Stimulated activated CD4-positive, alpha-beta T cell treated with anti-CD3 and anti-CD28 coated beads, Interleukin-15, amount 100 ng/mL, for 24 hours (primary cell): ENCODE results near the gene PPP1R37.

Experiments used
- DNase-seq: peaks from one replicate; pipeline ENCODE4 v3.0.0-alpha.2; 2020

The PPP1R37 gene

DNA sequence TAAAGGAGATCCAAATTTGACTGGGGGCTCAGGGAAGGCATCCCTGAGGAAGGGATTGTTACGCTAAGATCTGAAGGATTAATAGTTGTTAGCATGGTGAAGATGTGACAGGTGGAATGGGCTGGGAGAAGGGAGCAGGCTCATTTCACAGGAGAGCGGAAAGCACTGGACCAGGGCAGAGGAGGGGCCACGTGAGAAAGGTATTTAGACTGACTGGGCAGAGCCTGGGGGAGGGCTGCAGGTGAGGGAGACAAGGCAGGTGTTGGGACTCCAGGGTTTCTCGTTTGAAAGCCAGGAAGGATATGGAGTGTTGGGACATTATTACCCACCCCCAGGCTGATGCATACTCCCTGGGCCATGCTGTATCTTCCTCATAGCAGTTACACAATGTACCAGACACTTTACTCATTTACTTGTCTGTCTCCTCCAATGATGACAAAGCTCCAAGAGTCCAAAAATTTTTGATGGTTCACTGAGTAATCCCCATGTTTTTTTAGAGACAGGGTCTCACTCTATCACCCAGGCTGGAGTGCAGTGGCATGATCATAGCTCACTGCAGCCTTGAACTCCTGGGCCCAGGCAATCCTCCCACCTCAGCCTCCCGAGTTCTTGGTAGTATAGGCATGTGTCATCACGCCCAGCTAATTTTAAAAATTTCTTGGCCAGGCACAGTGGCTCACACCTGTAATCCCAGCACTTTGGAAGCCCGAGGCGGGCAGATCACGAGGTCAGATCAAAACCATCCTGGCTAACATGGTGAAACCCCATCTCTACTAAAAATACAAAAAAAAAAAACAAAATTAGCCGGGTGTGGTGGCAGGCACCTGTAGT is 82.8 kb downstream of the PPP1R37 start:
- DNase-seq, result no peak

DNA sequence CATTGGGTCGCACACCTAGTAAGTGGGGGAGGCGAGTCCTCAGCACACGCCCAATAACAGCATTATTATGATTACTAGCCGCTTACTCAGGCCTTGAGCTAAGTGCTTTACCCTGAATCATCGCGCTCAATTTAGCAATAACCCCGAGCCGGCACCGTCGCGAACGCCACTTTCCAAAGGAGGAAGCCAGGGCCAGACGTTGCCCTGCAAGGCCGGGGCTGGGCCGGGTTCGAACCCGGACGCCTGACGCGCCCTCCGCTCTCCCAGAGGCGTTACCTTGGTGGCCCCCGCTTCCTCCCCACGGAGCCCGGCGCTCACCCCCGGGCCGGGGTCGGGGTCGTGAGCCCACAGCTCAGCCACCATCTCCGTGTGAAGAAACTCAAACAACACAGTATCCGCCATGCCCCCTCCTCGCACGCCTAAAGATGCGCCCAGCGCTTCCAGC is 84.9 kb downstream of the PPP1R37 start, which contains the start of gene TRAPPC6A:
TSS of gene TRAPPC6A (minus strand) at position 421 of the 445 bp plus-strand sequence. CDS start at position 402, 19 bp downstream.
- no peak for DNase-seq

DNA sequence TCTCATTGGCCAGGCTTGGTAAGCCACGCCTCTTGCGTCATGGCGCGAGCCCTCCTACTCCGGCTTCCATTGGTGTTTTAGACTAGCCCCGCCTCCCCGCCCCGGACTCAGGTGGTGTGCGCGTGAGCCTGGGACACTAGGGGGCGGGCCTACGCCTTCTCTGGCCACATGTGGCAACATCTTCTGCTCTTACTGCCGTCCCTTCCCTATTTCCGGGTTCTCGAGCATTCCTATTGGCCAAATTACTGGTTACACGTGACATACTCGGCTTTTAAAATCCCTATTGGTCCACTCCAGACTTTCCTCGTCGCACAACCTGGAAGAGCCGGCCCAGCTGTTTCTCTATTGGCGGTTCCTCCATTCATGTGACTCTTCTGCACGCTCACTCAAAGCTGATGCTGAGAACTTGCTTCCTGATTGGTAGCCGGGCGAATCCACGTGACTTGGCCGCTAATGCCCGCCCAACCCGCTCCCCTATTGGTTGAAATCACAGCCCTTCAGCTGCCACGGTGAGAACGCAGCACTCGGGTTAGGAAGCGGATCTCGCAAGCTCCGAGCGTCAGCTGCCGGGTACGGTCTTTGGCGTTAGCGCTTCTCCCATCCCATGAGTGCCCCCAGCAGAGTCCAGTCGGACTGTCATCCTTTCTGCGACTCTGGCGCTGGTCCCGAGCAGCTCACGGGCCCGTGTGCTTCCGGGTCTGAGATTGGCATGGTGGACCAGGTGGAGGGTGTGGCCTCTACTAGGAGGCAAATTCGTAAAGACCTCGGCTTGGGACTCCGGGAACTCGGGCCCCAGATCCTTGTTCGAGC is 85.5 kb downstream of the PPP1R37 start, which contains the start of gene BLOC1S3:
TSS of gene BLOC1S3 (plus strand) at position 523 of the 810 bp plus-strand sequence. CDS start 513 bp downstream, outside the sequence.
- peak; percentile 100 for DNase-seq

DNA sequence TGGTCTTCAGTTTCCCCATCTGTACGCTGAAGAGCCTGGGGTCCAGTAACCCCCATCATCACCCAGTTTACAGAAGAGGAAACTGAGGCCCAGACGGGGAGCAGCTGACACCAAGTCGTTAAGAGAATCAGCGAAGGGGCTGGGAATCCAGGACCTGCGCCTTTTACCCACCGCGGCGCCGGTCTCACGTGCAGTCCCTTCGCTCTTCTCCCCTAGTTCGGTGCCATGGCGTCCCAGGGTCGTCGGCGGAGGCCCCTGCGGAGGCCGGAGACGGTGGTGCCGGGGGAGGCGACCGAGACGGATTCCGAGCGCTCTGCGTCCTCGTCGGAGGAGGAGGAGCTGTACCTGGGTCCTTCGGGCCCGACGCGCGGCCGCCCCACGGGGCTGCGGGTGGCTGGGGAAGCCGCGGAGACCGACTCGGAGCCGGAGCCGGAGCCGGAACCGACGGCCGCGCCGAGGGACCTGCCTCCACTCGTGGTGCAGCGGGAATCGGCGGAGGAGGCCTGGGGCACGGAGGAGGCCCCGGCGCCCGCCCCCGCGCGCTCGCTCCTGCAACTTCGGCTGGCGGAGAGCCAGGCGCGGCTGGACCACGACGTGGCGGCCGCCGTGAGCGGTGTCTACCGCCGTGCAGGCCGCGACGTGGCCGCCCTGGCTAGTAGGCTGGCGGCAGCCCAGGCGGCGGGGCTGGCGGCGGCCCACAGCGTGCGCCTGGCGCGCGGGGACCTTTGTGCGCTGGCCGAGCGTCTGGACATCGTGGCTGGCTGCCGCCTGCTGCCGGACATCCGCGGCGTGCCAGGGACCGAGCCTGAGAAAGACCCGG is 86.3 kb downstream of the PPP1R37 start:
- DNase-seq, result peak; percentile 57

DNA sequence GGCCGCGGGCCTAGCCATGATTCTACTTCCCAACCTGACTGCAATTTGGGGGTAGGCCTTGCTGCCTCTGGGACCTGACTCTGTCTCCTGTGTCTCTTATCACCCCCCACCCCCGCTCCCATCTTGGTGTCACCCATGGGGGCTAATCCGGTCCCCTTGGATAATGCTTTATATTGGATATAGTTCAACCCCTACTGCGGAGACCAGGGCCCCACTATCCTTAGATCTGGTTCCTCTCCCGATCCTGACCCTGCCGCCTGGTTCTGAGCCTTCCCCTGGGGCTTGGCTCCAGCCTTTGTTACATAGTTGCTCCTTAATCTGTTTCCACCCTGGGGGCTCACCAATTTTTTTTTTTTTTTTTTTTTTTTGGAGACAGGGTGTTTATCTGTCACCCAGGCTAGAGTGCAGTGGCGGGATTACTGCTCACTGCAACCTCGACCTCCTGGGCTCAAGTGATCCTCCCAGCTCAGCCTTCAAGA is 87.0 kb downstream of the PPP1R37 start:
- no peak for DNase-seq

DNA sequence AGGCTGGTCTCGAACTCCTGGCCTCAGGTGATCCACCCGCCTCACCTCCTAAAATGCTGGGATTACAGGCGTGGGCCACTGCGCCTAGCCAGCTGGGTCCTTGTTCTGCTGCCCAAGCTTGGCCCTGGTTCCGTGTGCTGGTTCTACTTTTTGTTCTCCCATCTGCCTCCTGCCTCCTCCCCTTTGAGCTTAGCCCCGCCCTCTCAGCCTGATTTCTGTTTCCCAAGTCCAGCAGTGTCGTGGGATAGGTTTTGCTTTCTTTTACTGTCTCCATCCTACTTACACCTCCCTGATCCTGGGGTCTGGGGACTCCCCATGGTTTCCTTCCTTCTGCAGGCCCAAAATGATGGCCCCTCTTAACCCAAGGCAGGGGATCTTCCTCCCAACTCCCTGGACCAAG is 88.0 kb downstream of the PPP1R37 start:
- DNase-seq, result no peak

DNA sequence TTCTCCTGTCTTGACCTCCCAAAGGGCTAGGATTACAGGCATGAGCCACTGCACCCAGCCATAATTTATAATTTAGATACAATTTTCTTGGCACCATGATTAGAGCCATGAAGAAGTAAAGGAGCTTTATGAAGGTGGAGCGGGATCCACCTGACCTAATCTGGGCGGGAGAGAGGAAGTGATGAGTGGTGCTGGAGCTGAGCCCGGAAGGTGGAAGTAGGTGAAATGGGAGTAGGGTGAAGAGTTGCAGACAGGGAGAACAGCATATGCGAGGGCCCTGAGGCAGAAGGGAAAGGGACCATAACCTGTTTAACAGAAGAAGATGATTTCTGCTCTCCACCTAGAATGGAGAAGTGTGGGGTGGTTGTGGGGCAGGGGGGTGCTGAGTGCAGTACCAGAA is 89.8 kb downstream of the PPP1R37 start:
- DNase-seq, result no peak

DNA sequence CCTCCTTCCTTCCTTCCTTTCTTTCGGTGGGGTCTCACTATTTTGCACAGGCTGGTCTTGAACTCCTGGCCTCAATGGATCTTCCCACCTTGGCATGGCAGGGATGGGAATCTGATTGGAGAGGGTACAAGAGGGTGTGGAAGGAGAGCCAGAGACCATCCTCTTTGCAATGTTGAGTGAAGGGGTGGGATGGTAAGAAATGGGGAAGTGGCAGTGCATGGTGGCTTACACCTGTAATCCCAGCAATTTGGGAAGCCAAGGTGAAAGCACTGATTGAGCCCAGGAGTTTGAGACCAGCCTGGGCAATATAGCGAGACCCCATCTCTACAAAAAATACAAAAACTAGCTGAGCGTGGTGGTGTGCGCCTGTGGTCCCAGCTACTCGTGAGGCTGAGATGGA is 91.1 kb downstream of the PPP1R37 start:
- no peak for DNase-seq

DNA sequence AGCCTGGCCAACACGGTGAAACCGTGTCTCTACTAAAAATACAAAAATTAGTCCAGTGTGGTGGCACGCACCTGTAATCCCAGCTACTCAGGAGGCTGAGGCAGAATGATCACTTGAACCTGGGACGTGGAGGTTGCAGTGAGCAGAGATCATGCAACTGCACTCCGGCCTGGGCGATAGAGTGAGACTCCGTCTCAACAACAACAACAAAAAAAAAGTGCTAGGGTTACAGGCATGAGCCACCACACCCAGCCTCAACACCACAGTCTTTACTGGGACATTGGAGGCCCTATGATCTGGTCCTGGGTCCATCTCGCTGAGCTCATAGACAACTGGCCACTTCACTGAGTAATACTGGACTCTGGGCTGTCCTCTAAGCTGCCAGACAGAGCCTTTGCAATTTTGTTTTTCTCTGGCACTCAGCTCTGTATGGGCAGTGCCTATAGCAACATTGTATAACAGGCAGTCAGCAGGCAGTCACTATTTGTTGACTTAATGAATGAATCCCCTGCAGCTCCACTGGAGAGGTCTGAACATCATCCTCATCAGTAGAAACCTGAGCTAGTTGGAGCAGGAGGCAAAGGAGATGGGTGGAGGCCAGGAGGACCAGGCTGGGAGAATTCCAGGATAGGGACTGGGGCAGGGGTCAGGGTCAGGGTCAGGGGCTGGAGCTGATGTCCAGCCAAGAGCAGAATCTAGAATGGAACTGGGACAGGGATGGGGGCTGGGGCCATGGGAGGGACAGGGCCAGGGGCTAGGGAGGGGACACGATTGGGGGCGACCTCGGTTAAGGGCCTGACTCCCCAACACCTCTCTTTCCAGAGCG is 93.7 kb downstream of the PPP1R37 start:
- DNase-seq, result no peak

DNA sequence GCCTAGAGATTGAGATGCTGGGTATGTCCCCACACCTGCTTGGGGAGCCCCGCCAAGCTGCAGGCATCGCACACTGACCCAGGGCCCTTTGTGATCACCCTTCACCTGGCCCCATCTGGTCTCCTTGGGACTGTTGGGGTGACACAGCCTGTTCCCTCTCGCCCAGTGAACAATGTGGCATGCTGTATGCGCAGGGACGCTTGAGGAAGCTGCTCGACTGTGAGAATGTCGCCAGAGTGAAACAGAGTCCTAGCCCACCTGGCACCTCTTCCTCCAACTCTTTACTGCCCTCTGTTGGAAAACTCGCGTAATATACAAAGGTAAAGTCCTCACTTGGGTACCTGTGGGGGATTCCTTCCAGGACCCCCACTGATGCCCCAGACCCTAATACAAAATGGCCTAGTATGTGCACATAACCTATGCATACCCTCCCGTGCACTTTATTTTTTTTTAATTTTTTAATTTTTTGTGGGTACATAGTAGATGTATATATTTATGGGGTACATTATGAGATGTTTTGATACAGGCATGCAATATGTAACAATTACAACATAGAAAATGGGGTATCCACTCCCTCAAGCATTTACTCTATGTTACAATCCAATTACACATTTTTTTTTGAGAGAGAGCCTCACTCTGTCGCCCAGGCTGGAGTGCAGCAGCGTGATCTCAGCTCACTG is 94.6 kb downstream of the PPP1R37 start:
- DNase-seq, result no peak

DNA sequence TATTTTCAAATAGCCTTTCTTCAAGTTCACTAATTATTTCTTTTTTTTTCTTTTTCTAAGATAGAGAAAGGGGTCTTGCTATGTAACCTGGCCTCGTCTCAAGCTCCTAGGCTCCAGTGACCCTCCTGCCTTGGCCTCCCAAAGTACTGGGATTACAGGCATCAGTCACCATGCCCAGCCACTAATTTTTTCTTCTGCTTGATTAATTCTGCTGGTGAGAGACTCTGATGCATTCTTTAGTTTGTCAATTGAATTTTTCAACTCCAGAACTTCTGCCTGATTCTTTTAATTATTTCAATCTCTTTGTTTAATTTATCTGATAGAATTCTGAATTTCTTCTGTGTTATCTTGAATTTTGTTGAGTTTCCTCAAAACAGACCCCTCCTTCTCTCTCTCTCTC is 97.0 kb downstream of the PPP1R37 start:
- DNase-seq, result no peak

DNA sequence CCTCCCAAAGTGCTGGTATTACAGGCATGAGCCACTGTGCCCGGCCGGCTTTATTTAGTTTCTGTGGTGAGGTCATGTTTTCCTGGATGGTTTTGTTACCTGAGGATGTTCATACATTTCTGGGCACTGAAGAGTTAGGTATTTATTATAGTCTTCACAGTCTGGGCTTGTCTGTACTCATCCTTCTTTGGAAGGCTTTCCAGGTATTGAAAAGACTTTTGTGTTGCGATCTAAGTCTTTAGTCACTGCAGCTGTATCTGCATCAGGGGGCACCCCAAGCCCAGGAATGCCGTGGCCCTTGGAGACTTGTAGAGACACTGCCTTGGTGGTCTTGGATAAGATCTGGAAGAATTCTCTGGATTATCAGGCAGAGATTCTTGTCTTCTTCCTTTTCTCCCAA is 98.4 kb downstream of the PPP1R37 start:
- DNase-seq, result no peak

DNA sequence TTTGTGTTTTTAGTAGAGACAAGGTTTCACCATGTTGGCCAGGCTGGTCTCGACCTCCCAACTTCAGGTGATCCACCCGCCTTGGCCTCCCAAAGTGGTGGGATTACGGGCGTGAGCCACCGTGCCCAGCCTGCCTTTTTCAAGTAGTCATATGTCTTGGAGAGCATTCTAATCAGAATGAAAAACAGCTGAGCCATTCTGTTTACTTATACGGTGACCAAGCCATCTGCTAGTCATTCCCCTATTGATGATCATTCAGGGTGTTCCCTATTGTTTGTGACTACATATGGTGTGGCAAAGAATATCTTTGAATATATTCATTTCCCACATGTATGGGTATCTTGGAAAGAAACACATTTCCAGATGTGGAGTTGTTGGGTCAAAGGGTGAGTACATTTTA is 102.8 kb downstream of the PPP1R37 start:
- DNase-seq, result no peak
